22Rv1 (cell line): ENCODE measurements around the gene GRM1.

Source experiments
- CTCF ChIP-seq: fragments of 450-650 bp; IDR thresholded peaks from 2 replicates; pipeline ENCODE4 v1.5.1; 2017; ENCODE audit warnings: mild to moderate bottlenecking
- ZFX ChIP-seq: fragments of 450-650 bp; IDR thresholded peaks from 2 replicates; pipeline ENCODE4 v1.6.1; 2017; ENCODE audit warnings: antibody characterized with exemption, borderline replicate concordance

GRCh38 chr6:146184701-146185100 is 155.8 kb downstream of the GRM1 start:
- TF ChIP-seq CTCF, result no peak
- TF ChIP-seq ZFX, result no peak
